ENCODE results near the gene PRKAG1. TPM values are rescaled to one million over a fixed set of nuclear protein-coding genes. Genes with fewer than 3 reads are reported as not detected.

Gene PRKAG1
- total RNA-seq, 1 experiment from 2014 or later: 34.2 TPM

GRCh38 chr12:49034286-49034622 lies 15.7 kb upstream of the PRKAG1 start:
- CTCF ChIA-PET: no interaction called here
- no peaks in the 10 kb centered on the region for H3K27me3 Mint-ChIP-seq (ENCODE audit: unreplicated experiment)
- H3K36me3 Mint-ChIP-seq (ENCODE audit: insufficient read depth, unreplicated experiment): peaks cover 44% of the 10 kb centered on the region
- H3K27ac Mint-ChIP-seq (ENCODE audit: unreplicated experiment): no peak overlapping the region
- H3K9me3 Mint-ChIP-seq (ENCODE audit: low read depth, unreplicated experiment): no peaks in the 10 kb centered on the region
- BruUV-seq (replicated peaks): no TSS peak
- no peak for DNase-seq
- no peak overlapping the region for H3K4me3 Mint-ChIP-seq (ENCODE audit: low read depth, unreplicated experiment)
- intact Hi-C loops (cut with micrococcal nuclease; ENCODE audit: unreplicated experiment): no loop called here
- H3K4me1 Mint-ChIP-seq (ENCODE audit: low read depth, unreplicated experiment): no peaks in the 10 kb centered on the region
- TF ChIP-seq CTCF (IDR thresholded peaks at IDR 0.05; ENCODE audit: unreplicated experiment): no peak

- intact Hi-C loops (cut with micrococcal nuclease; ENCODE audit: unreplicated experiment): no loop called here
- BruUV-seq (replicated peaks): no TSS peak
- Mint-ChIP-seq H3K36me3 (ENCODE audit: insufficient read depth, unreplicated experiment) (peaks cover 40% of the 10 kb centered on the region), H3K27me3 (ENCODE audit: unreplicated experiment) (no peaks in the 10 kb centered on the region), H3K4me1 (ENCODE audit: low read depth, unreplicated experiment) (no peaks in the 10 kb centered on the region), H3K9me3 (ENCODE audit: low read depth, unreplicated experiment) (no peaks in the 10 kb centered on the region), H3K4me3 (ENCODE audit: low read depth, unreplicated experiment) (no peak overlapping the region), H3K27ac (ENCODE audit: unreplicated experiment) (no peak overlapping the region)
- no peak for TF ChIP-seq CTCF (IDR thresholded peaks at IDR 0.05; ENCODE audit: unreplicated experiment)
- CTCF ChIA-PET: interaction anchor here (0.6 kb wide), 1 partner anchor 426 kb away, joined by 3 read pairs; no protein-coding TSS in a partner anchor
- DNase-seq: no peak
Observed at GRCh38 chr12:49033611-49034285, 15.2 kb upstream of the PRKAG1 start.

- peaks cover 35% of the 10 kb centered on the region for H3K36me3 Mint-ChIP-seq (ENCODE audit: insufficient read depth, unreplicated experiment)
- no peaks in the 10 kb centered on the region for H3K4me1 Mint-ChIP-seq (ENCODE audit: low read depth, unreplicated experiment)
- no TSS peak for BruUV-seq (replicated peaks)
- no peaks in the 10 kb centered on the region for H3K9me3 Mint-ChIP-seq (ENCODE audit: low read depth, unreplicated experiment)
- H3K4me3 Mint-ChIP-seq (ENCODE audit: low read depth, unreplicated experiment): no peak overlapping the region
- intact Hi-C loops (cut with micrococcal nuclease; ENCODE audit: unreplicated experiment): no loop called here
- no peak overlapping the region for H3K27ac Mint-ChIP-seq (ENCODE audit: unreplicated experiment)
- CTCF ChIA-PET: interaction anchor here (0.6 to 0.7 kb wide), 2 partner anchors 15 to 427 kb away, joined by 3 to 4 read pairs; no protein-coding TSS in a partner anchor
- no peaks in the 10 kb centered on the region for H3K27me3 Mint-ChIP-seq (ENCODE audit: unreplicated experiment)
- TF ChIP-seq CTCF (IDR thresholded peaks at IDR 0.05; ENCODE audit: unreplicated experiment): no peak
- no peak for DNase-seq
Observed at GRCh38 chr12:49032679-49033447, 14.3 kb upstream of the PRKAG1 start.

- CTCF ChIA-PET: interaction anchor here (0.7 kb wide), 1 partner anchor 14 kb away, joined by 4 read pairs; no protein-coding TSS in a partner anchor
- H3K27me3 Mint-ChIP-seq (ENCODE audit: unreplicated experiment): no peaks in the 10 kb centered on the region
- H3K36me3 Mint-ChIP-seq (ENCODE audit: insufficient read depth, unreplicated experiment): peaks cover 41% of the 10 kb centered on the region
- H3K4me1 Mint-ChIP-seq (ENCODE audit: low read depth, unreplicated experiment): no peaks in the 10 kb centered on the region
- intact Hi-C loops (cut with micrococcal nuclease; ENCODE audit: unreplicated experiment): no loop called here
- no peak overlapping the region for H3K27ac Mint-ChIP-seq (ENCODE audit: unreplicated experiment)
- no peak for TF ChIP-seq CTCF (IDR thresholded peaks at IDR 0.05; ENCODE audit: unreplicated experiment)
- no peak for DNase-seq
- H3K9me3 Mint-ChIP-seq (ENCODE audit: low read depth, unreplicated experiment): no peaks in the 10 kb centered on the region
- no peak overlapping the region for H3K4me3 Mint-ChIP-seq (ENCODE audit: low read depth, unreplicated experiment)
- BruUV-seq (replicated peaks): no TSS peak
Observed at GRCh38 chr12:49032276-49032675, 13.7 kb upstream of the PRKAG1 start.

All from Calu3 (cell line).